Measurements from ENCODE around the gene RIMS1. TPM values are rescaled to one million over a fixed set of nuclear protein-coding genes. Genes with fewer than 3 reads are reported as not detected.

RIMS1 gene
- total and polyA plus RNA-seq, 4 donors, result 0.09 to 0.17 TPM; not detected in 2

DNA sequence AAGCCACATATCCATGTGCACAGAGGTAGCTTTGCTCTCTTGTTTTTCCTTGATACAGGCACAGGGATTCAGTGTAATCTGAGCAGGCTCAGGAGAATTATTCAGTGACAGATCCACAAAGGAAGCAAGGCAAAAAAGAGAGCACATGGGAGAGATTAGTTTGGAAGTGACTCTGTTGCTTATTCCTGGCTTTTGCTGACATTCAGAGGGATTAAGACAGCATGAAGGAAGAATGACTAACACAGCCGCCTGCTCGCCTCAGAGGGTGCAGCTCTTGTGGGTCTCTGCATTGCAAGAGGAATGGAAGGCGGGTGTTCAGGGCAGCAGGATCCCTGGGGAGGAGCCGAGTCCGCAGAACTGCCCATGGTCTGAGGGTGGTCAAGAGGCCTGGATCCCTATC is 532.1 kb downstream of the RIMS1 start:
- no peak overlapping the region for H3K4me3 ChIP-seq (ENCODE audit: low read depth in 1 of 3, low read length in 3 of 3)
- no peaks in the 10 kb centered on the region for H3K9me3 ChIP-seq (ENCODE audit: control insufficient read depth in 4 of 4, low read length in 3 of 4)
- H3K36me3 ChIP-seq (ENCODE audit: control insufficient read depth in 4 of 4, insufficient read depth in 3 of 4, low read depth in 1 of 4, low read length in 3 of 4), result no peaks in the 10 kb centered on the region
- 88% methylated on average over 5 of the region's 5 CpGs for WGBS
- no peak for TF ChIP-seq GABPA (IDR thresholded peaks at IDR 0.05 in 1 of 2, conservative IDR thresholded peaks at IDR 0.05 in 1 of 2)
- no peak for TF ChIP-seq NR2F2 (IDR thresholded peaks at IDR 0.05)
- TF ChIP-seq, protein P1, sequence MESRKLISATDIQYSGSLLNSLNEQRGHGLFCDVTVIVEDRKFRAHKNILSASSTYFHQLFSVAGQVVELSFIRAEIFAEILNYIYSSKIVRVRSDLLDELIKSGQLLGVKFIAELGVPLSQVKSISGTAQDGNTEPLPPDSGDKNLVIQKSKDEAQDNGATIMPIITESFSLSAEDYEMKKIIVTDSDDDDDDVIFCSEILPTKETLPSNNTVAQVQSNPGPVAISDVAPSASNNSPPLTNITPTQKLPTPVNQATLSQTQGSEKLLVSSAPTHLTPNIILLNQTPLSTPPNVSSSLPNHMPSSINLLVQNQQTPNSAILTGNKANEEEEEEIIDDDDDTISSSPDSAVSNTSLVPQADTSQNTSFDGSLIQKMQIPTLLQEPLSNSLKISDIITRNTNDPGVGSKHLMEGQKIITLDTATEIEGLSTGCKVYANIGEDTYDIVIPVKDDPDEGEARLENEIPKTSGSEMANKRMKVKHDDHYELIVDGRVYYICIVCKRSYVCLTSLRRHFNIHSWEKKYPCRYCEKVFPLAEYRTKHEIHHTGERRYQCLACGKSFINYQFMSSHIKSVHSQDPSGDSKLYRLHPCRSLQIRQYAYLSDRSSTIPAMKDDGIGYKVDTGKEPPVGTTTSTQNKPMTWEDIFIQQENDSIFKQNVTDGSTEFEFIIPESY (IDR thresholded peaks at IDR 0.05), result no peak
- TF ChIP-seq TAF1 (conservative IDR thresholded peaks at IDR 0.05), result no peak
- TF ChIP-seq HNF4G (IDR thresholded peaks at IDR 0.05), result no peak
- TF ChIP-seq, protein P2, sequence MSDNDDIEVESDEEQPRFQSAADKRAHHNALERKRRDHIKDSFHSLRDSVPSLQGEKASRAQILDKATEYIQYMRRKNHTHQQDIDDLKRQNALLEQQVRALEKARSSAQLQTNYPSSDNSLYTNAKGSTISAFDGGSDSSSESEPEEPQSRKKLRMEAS (IDR thresholded peaks at IDR 0.05), result no peak
- H3K27ac ChIP-seq (ENCODE audit: low read depth in 1 of 2, low read length in 2 of 2), result no peak overlapping the region
- no peak for DNase-seq (ENCODE audit: low spot score)
- no peak overlapping the region for H3K9ac ChIP-seq (ENCODE audit: low read depth in 1 of 2, low read length in 2 of 2)
- peaks cover 0 to 4% (median 1%) of the 10 kb centered on the region in 4 donors for H3K4me1 ChIP-seq (ENCODE audit: control insufficient read depth in 4 of 4, insufficient read depth in 4 of 4, low read length in 3 of 4)
- H3K27me3 ChIP-seq (ENCODE audit: control insufficient read depth in 4 of 4, insufficient read depth in 4 of 4, low read length in 3 of 4), result no peaks in the 10 kb centered on the region

DNA sequence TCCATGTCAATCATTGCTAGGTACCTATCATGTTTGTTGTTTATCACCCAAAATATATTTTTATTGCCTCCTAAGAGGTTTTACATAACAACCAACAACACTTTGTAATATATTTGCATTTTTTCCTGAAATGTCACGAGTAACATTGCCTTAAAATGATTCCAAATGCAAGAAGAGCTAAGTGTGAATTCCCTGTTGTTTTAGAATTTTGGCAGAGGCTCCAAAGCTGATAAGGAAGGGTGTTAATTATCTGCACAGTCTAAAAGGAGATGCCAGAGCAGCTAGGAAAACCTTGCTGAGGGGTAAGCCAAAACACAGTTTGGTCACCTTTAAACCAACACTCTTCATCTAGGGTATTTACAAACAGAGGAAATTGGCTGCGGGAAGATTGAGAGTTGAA is 533.6 kb downstream of the RIMS1 start:
- no peaks in the 10 kb centered on the region for H3K27me3 ChIP-seq (ENCODE audit: control insufficient read depth in 4 of 4, insufficient read depth in 4 of 4, low read length in 3 of 4)
- H3K9ac ChIP-seq (ENCODE audit: low read depth in 1 of 2, low read length in 2 of 2), result no peak overlapping the region
- no peaks in the 10 kb centered on the region for H3K9me3 ChIP-seq (ENCODE audit: control insufficient read depth in 4 of 4, low read length in 3 of 4)
- DNase-seq (ENCODE audit: low spot score), result no peak
- no peak for TF ChIP-seq YY1 (IDR thresholded peaks at IDR 0.05)
- TF ChIP-seq, protein P1 (IDR thresholded peaks at IDR 0.05), result no peak
- TF ChIP-seq, protein P3, sequence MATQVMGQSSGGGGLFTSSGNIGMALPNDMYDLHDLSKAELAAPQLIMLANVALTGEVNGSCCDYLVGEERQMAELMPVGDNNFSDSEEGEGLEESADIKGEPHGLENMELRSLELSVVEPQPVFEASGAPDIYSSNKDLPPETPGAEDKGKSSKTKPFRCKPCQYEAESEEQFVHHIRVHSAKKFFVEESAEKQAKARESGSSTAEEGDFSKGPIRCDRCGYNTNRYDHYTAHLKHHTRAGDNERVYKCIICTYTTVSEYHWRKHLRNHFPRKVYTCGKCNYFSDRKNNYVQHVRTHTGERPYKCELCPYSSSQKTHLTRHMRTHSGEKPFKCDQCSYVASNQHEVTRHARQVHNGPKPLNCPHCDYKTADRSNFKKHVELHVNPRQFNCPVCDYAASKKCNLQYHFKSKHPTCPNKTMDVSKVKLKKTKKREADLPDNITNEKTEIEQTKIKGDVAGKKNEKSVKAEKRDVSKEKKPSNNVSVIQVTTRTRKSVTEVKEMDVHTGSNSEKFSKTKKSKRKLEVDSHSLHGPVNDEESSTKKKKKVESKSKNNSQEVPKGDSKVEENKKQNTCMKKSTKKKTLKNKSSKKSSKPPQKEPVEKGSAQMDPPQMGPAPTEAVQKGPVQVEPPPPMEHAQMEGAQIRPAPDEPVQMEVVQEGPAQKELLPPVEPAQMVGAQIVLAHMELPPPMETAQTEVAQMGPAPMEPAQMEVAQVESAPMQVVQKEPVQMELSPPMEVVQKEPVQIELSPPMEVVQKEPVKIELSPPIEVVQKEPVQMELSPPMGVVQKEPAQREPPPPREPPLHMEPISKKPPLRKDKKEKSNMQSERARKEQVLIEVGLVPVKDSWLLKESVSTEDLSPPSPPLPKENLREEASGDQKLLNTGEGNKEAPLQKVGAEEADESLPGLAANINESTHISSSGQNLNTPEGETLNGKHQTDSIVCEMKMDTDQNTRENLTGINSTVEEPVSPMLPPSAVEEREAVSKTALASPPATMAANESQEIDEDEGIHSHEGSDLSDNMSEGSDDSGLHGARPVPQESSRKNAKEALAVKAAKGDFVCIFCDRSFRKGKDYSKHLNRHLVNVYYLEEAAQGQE (IDR thresholded peaks at IDR 0.05), result no peak
- no peak for TF ChIP-seq JUND (IDR thresholded peaks at IDR 0.05)
- no peak for TF ChIP-seq SP1 (IDR thresholded peaks at IDR 0.05)
- TF ChIP-seq FOXA2 (IDR thresholded peaks at IDR 0.05), result no peak
- TF ChIP-seq EGR1 (IDR thresholded peaks at IDR 0.05; ENCODE audit: low read depth in 2 of 2), result no peak
- no peak for TF ChIP-seq GABPA (IDR thresholded peaks at IDR 0.05 in 1 of 2, conservative IDR thresholded peaks at IDR 0.05 in 1 of 2)
- TF ChIP-seq HNF4A (conservative IDR thresholded peaks at IDR 0.05), result no peak
- TF ChIP-seq RXRA (IDR thresholded peaks at IDR 0.05), result no peak
- H3K4me3 ChIP-seq (ENCODE audit: low read depth in 1 of 3, low read length in 3 of 3), result no peak overlapping the region
- H3K27ac ChIP-seq (ENCODE audit: low read depth in 1 of 2, low read length in 2 of 2), result no peak overlapping the region
- WGBS, result 74% methylated on average over 2 of the region's 2 CpGs
- no peaks in the 10 kb centered on the region for H3K4me1 ChIP-seq (ENCODE audit: control insufficient read depth in 4 of 4, insufficient read depth in 4 of 4, low read length in 3 of 4)
- no peaks in the 10 kb centered on the region for H3K36me3 ChIP-seq (ENCODE audit: control insufficient read depth in 4 of 4, insufficient read depth in 3 of 4, low read depth in 1 of 4, low read length in 3 of 4)

Data from liver (tissue), 9 donors.